GM19438 (cell line): Measurements from ENCODE around the gene TLR7.

ENCODE experiments used
- ATAC-seq: cut with Tn5 transposase; IDR thresholded peaks from one replicate; pipeline ENCODE4 v1.9.1; 2021; ENCODE audit warnings: low read depth; ENCODE audit not compliant: unreplicated experiment

Gene TLR7

DNA sequence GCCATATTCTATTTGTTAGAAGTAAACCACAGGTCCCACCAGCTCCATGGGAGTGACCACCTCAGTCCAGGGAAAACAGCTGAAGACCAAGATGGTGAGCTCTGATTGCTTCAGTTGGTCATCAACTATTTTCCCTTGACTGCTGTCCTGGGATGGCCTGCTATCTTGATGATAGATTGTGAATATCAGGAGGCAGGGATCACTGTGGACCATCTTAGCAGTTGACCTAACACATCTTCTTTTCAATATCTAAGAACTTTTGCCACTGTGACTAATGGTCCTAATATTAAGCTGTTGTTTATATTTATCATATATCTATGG is 55.7 kb downstream of the TLR7 start:
- ATAC-seq = no peak

DNA sequence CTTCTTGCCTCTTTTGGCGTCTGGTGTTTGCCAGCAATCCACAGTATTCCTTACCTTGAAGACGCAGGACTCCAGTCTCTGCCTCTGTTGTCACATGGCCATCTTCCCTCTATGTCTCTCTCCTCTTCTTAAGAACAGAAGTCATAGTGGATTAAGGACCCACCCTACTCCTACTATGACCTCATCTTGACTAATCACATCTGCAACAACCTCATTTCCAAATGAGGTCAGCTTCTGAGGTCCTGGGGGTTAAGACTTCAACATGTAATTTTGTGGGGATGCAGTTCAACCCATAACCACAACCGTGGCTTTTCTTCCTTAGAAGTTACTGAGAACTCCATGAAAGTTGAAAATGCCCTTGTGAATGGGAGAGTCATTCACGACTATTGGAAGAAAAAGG is 62.8 kb downstream of the TLR7 start:
- no peak for ATAC-seq

DNA sequence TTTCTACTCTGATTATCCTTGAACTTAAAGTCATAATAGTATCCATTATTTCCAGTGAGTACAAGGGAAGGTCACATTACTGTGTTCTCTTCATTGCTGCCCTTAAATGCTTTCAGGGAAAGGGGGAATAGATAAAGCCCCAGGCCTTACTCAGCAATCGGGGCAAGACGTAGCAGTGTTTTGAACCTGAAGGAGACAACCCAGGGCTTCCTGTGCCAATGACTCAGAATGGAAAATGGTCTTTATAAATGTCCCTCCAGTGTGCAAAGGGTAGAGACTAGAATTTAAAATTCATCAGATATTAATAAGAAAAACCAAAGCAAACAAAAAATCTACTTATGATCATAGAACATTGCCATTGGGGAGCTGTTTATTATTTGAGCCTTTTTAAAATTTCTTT is 63.3 kb downstream of the TLR7 start:
- no peak for ATAC-seq

DNA sequence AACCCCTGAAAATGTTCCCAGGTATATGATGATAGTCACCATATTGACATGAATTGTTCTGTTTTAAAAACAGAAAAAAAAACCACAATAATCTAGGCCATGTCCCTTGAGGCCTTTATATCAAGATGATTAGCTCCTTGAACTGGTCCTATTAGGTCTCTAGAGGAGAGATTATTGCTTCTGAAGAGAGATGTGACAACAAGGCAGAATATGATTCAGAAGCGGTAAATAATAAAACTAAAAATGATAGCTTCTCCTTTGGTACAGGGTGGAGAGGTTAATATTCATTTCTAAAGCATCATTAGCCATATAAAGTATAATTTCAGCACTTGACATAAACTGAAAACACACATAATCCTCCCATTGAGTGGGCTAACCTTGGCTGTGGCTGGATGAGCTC is 65.4 kb downstream of the TLR7 start:
- no peak for ATAC-seq

DNA sequence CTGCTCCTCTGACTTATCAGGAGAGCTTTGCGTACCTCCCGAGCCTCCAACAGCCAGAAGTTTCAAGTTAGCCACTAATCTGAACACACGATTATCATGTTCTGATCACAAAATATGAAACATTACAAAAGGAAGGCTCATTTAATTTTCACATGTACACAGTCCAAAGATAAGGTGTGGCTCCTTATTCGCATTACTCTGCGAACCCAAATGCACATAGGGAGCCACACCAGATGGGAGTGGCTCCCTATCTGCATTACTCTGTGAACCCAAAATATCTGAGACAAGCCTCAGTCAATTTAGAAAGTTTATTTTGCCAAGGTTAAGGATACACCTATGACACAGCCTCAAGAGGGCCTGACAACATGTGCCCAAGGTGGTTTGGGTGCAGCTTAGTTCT is 68.0 kb downstream of the TLR7 start:
- no peak for ATAC-seq

DNA sequence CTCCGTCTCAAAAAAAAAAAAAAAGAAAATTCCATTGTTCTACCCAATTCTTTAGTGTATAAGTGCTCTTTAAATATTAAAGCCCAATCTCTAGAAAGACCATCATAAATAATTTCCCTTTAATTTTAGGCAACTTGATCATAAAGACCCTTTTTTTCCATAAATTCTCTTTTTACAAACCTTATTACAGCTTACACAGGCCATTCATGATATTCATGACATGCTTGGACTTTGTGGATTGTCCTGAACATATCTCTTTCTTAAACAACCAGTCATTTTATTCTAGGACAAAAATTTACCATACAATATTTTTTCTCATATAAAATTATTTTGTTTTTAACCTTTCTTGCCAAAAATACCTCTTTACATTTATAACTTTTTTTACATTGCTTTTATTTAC is 70.1 kb downstream of the TLR7 start:
- no peak for ATAC-seq
